SK-N-SH (cell line): ENCODE results near the gene C9orf50. TPM values are rescaled to one million over a fixed set of nuclear protein-coding genes. Genes with fewer than 3 reads are reported as not detected.

Experiments used
- CTCF ChIA-PET: fragments of 300-600, 350-600 bp; formaldehyde crosslinking; extraction: SDS; loops from one replicate; lab custom pipeline; 2021; lab: Yijun Ruan, JAX
- POLR2A ChIA-PET: fragments of 350-600 bp; sonication (Branson Sonifier 250); formaldehyde crosslinking; extraction: SDS; loops from one replicate; lab custom pipeline; 2020; ENCODE audit warnings: antibody characterized with exemption, inconsistent platforms; lab: Yijun Ruan, JAX
- DNase-seq: peaks from one replicate; pipeline ENCODE4 v3.0.0; 2012
- H2AFZ ChIP-seq: fragments of 200-600 bp; sonication (generic); 2 replicates; pipeline ENCODE4 v1.8.1; 2016; ENCODE audit warnings: antibody characterized with exemption, mild to moderate bottlenecking, low read depth
- H3F3A ChIP-seq: fragments of 200-600 bp; sonication (generic); replicated peaks from 2 replicates; pipeline ENCODE3; 2016; ENCODE audit warnings: antibody characterized with exemption, mild to moderate bottlenecking; ENCODE audit not compliant: insufficient read depth
- H3K27ac ChIP-seq, 2 experiments: fragments of 200-500 bp in 1 of 2; fragments of 200-600 bp in 1 of 2; sonication (Bioruptor generic) in 1 of 2; sonication (generic), shearing (Covaris generic) in 1 of 2; 2 replicates each; pipeline versions ENCODE4 v1.5.1 to v1.6.1; 2014 to 2016; ENCODE audit warnings: low read depth in 2 of 2, inconsistent platforms in 1 of 2, low read length in 1 of 2, mild to moderate bottlenecking in 1 of 2, mixed read lengths in 1 of 2
- H3K27me3 ChIP-seq: fragments of 200-600 bp; sonication (generic), shearing (Covaris generic); 2 replicates; pipeline ENCODE4 v1.6.1; 2016; ENCODE audit warnings: mixed run types; ENCODE audit not compliant: insufficient read depth
- H3K36me3 ChIP-seq, 2 experiments: fragments of 200-500 bp in 1 of 2; fragments of 200-600 bp in 1 of 2; sonication (Bioruptor generic) in 1 of 2; sonication (generic) in 1 of 2; replicated peaks in 1 of 2; 2 replicates each; pipeline versions ENCODE3 to v1.5.1; 2014 to 2016; ENCODE audit warnings: low read length in 1 of 2, mild to moderate bottlenecking in 1 of 2; ENCODE audit not compliant: insufficient read depth in 2 of 2, control insufficient read depth in 1 of 2
- H3K4me1 ChIP-seq, 2 experiments: fragments of 200-500 bp in 1 of 2; fragments of 200-600 bp in 1 of 2; sonication (Bioruptor generic) in 1 of 2; sonication (generic), shearing (Covaris generic) in 1 of 2; 2 replicates each; pipeline versions ENCODE4 v1.5.1 to v1.6.1; 2014 to 2016; ENCODE audit warnings: low read depth in 1 of 2, low read length in 1 of 2, mixed run types in 1 of 2; ENCODE audit not compliant: insufficient read depth in 2 of 2, control insufficient read depth in 1 of 2
- H3K4me2 ChIP-seq: fragments of 200-600 bp; sonication (generic), shearing (Covaris generic); 2 replicates; pipeline ENCODE4 v1.6.1; 2017; ENCODE audit warnings: mixed run types
- H3K4me3 ChIP-seq, 2 experiments: fragments of 200-500 bp in 1 of 2; fragments of 200-600 bp in 1 of 2; sonication (Bioruptor generic) in 1 of 2; sonication (generic), shearing (Covaris generic) in 1 of 2; 2 replicates each; pipeline versions ENCODE4 v1.5.1 to v1.8.1; 2014 to 2016; ENCODE audit warnings: low read depth in 2 of 2, inconsistent platforms in 1 of 2, low read length in 1 of 2, mild to moderate bottlenecking in 1 of 2, mixed read lengths in 1 of 2, moderate library complexity in 1 of 2
- H3K79me2 ChIP-seq: fragments of 200-600 bp; sonication (generic); 2 replicates; pipeline ENCODE4 v1.8.1; 2017; ENCODE audit warnings: mild to moderate bottlenecking; ENCODE audit not compliant: insufficient read depth
- H3K9ac ChIP-seq: fragments of 200-600 bp; sonication (generic); 2 replicates; pipeline ENCODE4 v1.6.1; 2017; ENCODE audit warnings: mixed run types
- H3K9me2 ChIP-seq: fragments of 200-600 bp; sonication (generic); 2 replicates; pipeline ENCODE4 v1.6.1; 2017; ENCODE audit warnings: mixed run types
- H3K9me3 ChIP-seq: fragments of 200-600 bp; sonication (generic); 2 replicates; pipeline ENCODE4 v1.6.1; 2017; ENCODE audit warnings: mixed run types, mild to moderate bottlenecking, moderate library complexity
- H4K20me1 ChIP-seq: fragments of 200-600 bp; sonication (generic); 2 replicates; pipeline ENCODE4 v1.6.1; 2017; ENCODE audit warnings: mild to moderate bottlenecking, mixed run types; ENCODE audit not compliant: insufficient read depth
- EZH2phosphoT487 ChIP-seq: fragments of 200-600 bp; sonication (generic); IDR thresholded peaks from 2 replicates; pipeline ENCODE4 v1.6.1; 2017; ENCODE audit warnings: low read depth, mixed run types, mild to moderate bottlenecking, antibody characterized with exemption, moderate library complexity, borderline replicate concordance
- FOXJ3 ChIP-seq: sonication (generic); formaldehyde crosslinking; IDR thresholded peaks from 2 replicates; pipeline ENCODE4 v1.5.1; 2020; ENCODE audit warnings: mild to moderate bottlenecking, missing genetic modification reagents
- FOXM1 ChIP-seq: IDR thresholded peaks from 2 replicates; pipeline ENCODE4 v1.4.0; 2012; ENCODE audit warnings: low read depth, mild to moderate bottlenecking
- JUND ChIP-seq: IDR thresholded peaks from 2 replicates; pipeline ENCODE4 v1.4.0; 2012
- POLR2AphosphoS5 ChIP-seq: IDR thresholded peaks from 2 replicates; pipeline ENCODE4 v1.6.1; 2012; ENCODE audit warnings: low read depth, low read length
- SMC3 ChIP-seq: IDR thresholded peaks from 2 replicates; pipeline ENCODE4 v1.6.1; 2012; ENCODE audit warnings: low read depth, low read length, improper control_type of control experiment
- YY1 ChIP-seq: IDR thresholded peaks from 2 replicates; pipeline ENCODE4 v1.4.0; 2012; ENCODE audit warnings: low read depth, mild to moderate bottlenecking
- ZBTB33 ChIP-seq: IDR thresholded peaks from 2 replicates; pipeline ENCODE4 v1.4.0; 2012; ENCODE audit warnings: low read depth, borderline replicate concordance
- WGBS: methylation state at CpG from one replicate; pipeline ENCODE4 v1.1.6; 2017; ENCODE audit warnings: low lambda C conversion rate; 5-methylcytosine and 5-hydroxymethylcytosine counted together
- polyA plus RNA-seq, 3 experiments: library from polyadenylated mRNA; depleted of rRNA; stranded (reverse); fragments of >200 nt; gene quantifications; 2 replicates each; pipeline ENCODE4 v1.2.3, GENCODE V29; 2012
- TF ChIP-seq, protein P1 (sequence below): fragments of 150-350 bp; IDR thresholded peaks from 2 replicates; pipeline ENCODE4 v1.6.1; 2016; ENCODE audit warnings: mild to moderate bottlenecking, low read depth, low read length

Gene C9orf50
- polyA plus RNA-seq, 1 of the 3 experiments (the other 2 are of a cell fraction) = 0.30 TPM

DNA sequence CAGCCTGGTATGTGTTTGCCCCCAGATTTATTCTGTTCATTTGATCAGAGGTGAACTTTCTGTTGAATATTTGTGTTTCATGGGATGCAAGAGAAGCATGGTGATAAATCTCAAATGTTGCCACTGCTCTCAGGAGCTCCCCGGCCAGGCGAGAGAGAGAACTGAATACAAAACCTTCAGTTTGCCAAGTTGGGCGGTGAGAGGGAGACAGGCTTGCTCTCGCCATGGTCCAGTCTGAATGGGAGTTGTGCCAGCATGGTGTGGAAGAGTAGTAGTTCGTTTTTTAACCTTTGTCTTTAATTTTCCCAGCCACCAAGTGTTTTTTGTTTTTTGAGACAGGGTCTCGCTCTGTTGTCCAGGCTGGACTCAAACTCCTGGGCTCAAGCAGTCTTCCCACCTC, 7.8 kb upstream of the C9orf50 start:
- Histone ChIP-seq H3K27ac (peak overlapping the region in 1 of 2 experiments; percentile 18; a peak in 2 of 4 replicates), H3K4me1 (peaks cover 18 to 36% of the 10 kb centered on the region in 2 experiments; a peak in 2 of 4 replicates), H3K4me2 (peak overlapping the region; percentile 84), H3K9me3 (no peaks in the 10 kb centered on the region), H3K9me2 (no peaks in the 10 kb centered on the region), H3K79me2 (peaks cover 80% of the 10 kb centered on the region), H3F3A (peaks cover 12% of the 10 kb centered on the region), H3K9ac (no peak overlapping the region; the same call in 1 of the 2 replicates), H3K27me3 (no peaks in the 10 kb centered on the region), H2AFZ (no peak overlapping the region), H3K4me3 (peak overlapping the region in 1 of 2 experiments; percentile 92; a peak in 1 of 4 replicates), H3K36me3 (peaks cover 6 to 9% of the 10 kb centered on the region in 2 experiments), H4K20me1 (peaks cover 59% of the 10 kb centered on the region)
- 74% methylated on average over 6 of the region's 6 CpGs for WGBS
- POLR2A ChIA-PET = interaction anchor here (0.8 kb wide), 1 partner anchor 11 kb away, joined by 3 read pairs; no protein-coding TSS in a partner anchor
- CTCF ChIA-PET = interaction anchor here (1.1 to 12.8 kb wide), 8 partner anchors 12 to 497 kb away, joined by 4 to 212 read pairs (median 6); partner anchors contain the start of gene ASB6
- DNase-seq = no peak
- TF ChIP-seq SMC3 (no peak), YY1 (no peak), POLR2AphosphoS5 (no peak), EZH2phosphoT487 (no peak), JUND (no peak), FOXJ3 (CRISPR knock-in tag) (no peak)
- TF ChIP-seq, protein P1, sequence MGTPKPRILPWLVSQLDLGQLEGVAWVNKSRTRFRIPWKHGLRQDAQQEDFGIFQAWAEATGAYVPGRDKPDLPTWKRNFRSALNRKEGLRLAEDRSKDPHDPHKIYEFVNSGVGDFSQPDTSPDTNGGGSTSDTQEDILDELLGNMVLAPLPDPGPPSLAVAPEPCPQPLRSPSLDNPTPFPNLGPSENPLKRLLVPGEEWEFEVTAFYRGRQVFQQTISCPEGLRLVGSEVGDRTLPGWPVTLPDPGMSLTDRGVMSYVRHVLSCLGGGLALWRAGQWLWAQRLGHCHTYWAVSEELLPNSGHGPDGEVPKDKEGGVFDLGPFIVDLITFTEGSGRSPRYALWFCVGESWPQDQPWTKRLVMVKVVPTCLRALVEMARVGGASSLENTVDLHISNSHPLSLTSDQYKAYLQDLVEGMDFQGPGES = no peak

DNA sequence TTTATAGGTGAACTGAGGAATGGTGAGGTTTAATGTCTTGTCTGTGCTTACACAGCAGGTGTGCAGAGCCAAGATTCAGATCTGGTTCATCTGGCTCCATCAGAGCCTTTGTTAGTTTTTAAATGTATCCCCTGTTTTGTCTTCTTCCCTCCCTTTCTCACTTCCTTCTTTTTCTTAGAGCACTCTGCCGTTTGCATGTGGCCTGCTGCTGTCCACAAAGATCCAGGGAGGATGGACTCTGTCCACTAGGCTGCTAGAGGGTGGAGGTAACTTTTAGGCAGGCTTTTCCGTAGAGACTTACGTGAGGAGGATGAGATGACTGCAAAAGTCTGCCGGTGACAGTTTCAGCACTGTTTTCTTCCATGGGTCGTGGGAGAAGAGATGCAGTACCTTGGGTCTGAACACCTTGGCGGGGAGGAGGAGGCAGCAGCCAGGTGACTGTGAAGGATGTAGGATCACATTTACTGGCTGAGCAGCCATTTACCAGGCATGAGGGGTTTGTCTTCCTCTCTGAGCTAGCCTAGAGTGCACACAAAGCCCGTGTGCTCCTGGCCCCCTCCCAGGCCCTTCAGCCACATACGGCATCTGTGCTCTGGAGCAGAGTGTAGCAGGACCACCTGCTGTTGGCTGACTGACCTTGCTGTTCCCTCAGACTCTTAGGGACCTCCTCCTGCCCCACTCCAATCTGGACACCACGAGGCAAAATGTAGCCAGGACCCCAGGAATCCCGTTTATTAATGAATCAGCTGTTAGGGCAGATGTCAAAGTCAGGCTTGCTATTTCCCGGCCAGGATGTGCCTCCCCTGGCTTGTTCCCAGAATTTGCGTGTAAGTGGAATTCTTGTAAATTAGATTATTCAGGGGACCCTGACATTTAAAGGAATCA, 6.9 kb upstream of the C9orf50 start:
- peaks cover 0 to 4% of the 10 kb centered on the region in 2 experiments for H3K36me3 ChIP-seq
- H3K27ac ChIP-seq = peak overlapping the region; percentile 78 to 83
- DNase-seq = no peak
- peaks cover 12% of the 10 kb centered on the region for H3F3A ChIP-seq
- H3K9me3 ChIP-seq = no peaks in the 10 kb centered on the region
- TF ChIP-seq ZBTB33 (no peak), FOXM1 (no peak), FOXJ3 (CRISPR knock-in tag) (no peak)
- TF ChIP-seq, protein P1 = no peak
- no peaks in the 10 kb centered on the region for H3K27me3 ChIP-seq
- peak overlapping the region; percentile 87 to 92 for H3K4me3 ChIP-seq
- H3K9me2 ChIP-seq = no peaks in the 10 kb centered on the region
- 41% methylated on average over 12 of the region's 12 CpGs for WGBS
- H2AFZ ChIP-seq = no peak overlapping the region
- H3K79me2 ChIP-seq = peaks cover 71% of the 10 kb centered on the region
- ChIA-PET CTCF (interaction anchor here (1.1 to 12.8 kb wide), 9 partner anchors 13 to 496 kb away, joined by 3 to 212 read pairs (median 5); partner anchors contain the start of gene ASB6), POLR2A (interaction anchor here (3.0 kb wide), 1 partner anchor 12 kb away, joined by 15 read pairs; no protein-coding TSS in a partner anchor)
- peak overlapping the region; percentile 84 for H3K4me2 ChIP-seq
- H3K4me1 ChIP-seq = peaks cover 18 to 36% of the 10 kb centered on the region in 2 experiments; a peak in 2 of 4 replicates
- peak overlapping the region; percentile 91; the same call in 1 of the 2 replicates for H3K9ac ChIP-seq
- H4K20me1 ChIP-seq = peaks cover 50% of the 10 kb centered on the region
